Breast epithelium (tissue), 4 donors: Measurements from ENCODE around the gene EMC6. TPM values are rescaled to one million over a fixed set of nuclear protein-coding genes. Genes with fewer than 3 reads are reported as not detected.

Source experiments
- DNase-seq, 2 donors: peaks; one replicate each; pipeline ENCODE4 v3.0.0-alpha.2; 2019; ENCODE audit warnings: low spot score in 2 of 2
- H3K27ac ChIP-seq, 2 donors: fragments of 200-600 bp; sonication (generic) in 1 of 2; one replicate each; pipeline ENCODE4 v1.5.1; 2016 to 2019; ENCODE audit warnings: mild to moderate bottlenecking in 1 of 2
- H3K27me3 ChIP-seq, 2 donors: fragments of 200-600 bp; sonication (generic) in 1 of 2; one replicate each; pipeline versions ENCODE4 v1.5.1 to v1.6.0; 2017 to 2019; ENCODE audit warnings: control low read depth in 1 of 2, mild to moderate bottlenecking in 1 of 2
- H3K36me3 ChIP-seq: fragments of 200-600 bp; one replicate; pipeline ENCODE4 v1.5.1; 2019
- H3K4me1 ChIP-seq, 2 donors: fragments of 200-600 bp; sonication (generic); one replicate each; pipeline ENCODE4 v1.5.1; 2016 to 2019; ENCODE audit warnings: control low read depth in 1 of 2
- H3K4me3 ChIP-seq, 3 donors: fragments of 200-600 bp; sonication (generic); 1 replicate in 2 of 3; 2 replicates in 1 of 3; pipeline ENCODE4 v1.5.1; 2016 to 2019; ENCODE audit warnings: mild to moderate bottlenecking in 3 of 3, moderate library complexity in 2 of 3
- H3K9me3 ChIP-seq, 2 donors: fragments of 200-600 bp; sonication (generic) in 1 of 2; one replicate each; pipeline ENCODE4 v1.5.1; 2016 to 2019; ENCODE audit warnings: control low read depth in 1 of 2
- POLR2A ChIP-seq: fragments of 450-650 bp; IDR thresholded peaks from one replicate; pipeline ENCODE4 v1.6.1; 2016; ENCODE audit warnings: antibody characterized with exemption, mild to moderate bottlenecking, moderate library complexity
- POLR2AphosphoS5 ChIP-seq, 3 donors: sonication (generic); formaldehyde crosslinking; IDR thresholded peaks; one replicate each; pipeline ENCODE4 v1.6.1; 2017; ENCODE audit warnings: antibody characterized with exemption in 3 of 3
- intact Hi-C: fragments of 100-400 bp; cut with DNase I; formaldehyde crosslinking; loops from one replicate; pipeline ENCODE4 v1.15.1; 2023; ENCODE audit warnings: low total_unique reads
- total RNA-seq, 3 donors: library from RNA; depleted of rRNA; stranded (reverse); fragments of >200 nt; gene quantifications; one replicate each; pipeline ENCODE4 v1.1.0, GENCODE V29; 2016
- TF ChIP-seq, protein P1 (sequence below), 3 donors: fragments of 450-650 bp; IDR thresholded peaks; one replicate each; pipeline ENCODE4 v1.5.1; 2016 to 2017; ENCODE audit warnings: antibody characterized with exemption in 3 of 3, mild to moderate bottlenecking in 3 of 3, moderate library complexity in 3 of 3

Gene EMC6
- total RNA-seq, 3 donors from 2014 or later = 12.5 to 19.0 (median 15.1) TPM

DNA sequence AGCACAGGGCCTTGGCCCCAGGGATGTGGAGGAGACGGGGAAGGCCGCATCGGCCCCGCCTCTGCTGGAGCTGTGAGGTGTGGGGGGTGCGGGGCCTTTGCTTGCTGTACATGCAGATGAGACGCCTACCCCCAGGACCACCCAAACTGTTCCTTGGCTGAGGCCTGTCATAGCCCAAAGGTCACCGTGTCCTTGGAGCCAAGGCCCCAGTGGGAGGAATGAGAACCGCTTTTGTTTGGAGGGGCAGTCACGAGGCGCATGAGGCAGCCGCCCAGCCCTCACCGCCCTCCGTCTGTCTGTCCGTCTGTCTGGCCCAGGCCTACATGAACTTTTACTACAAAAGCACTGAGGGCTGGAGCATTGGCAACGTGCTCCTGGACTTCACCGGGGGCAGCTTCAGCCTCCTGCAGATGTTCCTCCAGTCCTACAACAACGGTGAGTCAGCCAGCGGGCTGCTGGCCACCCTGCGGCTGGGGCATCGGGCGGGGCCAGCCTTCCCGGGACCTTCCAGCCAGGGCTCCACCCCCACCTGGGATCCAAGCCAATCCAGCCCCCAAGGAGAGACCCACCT lies 9.0 kb upstream of the EMC6 start:
- DNase-seq = peak; percentile 37 to 69
- intact Hi-C loops = no loop called here
- Histone ChIP-seq H3K9me3 (no peaks in the 10 kb centered on the region), H3K36me3 (no peaks in the 10 kb centered on the region), H3K4me1 (peaks cover 0 to 5% of the 10 kb centered on the region in 2 donors), H3K27me3 (no peaks in the 10 kb centered on the region), H3K27ac (peak overlapping the region; percentile 68 to 80), H3K4me3 (no peak overlapping the region)
- TF ChIP-seq, protein P1, sequence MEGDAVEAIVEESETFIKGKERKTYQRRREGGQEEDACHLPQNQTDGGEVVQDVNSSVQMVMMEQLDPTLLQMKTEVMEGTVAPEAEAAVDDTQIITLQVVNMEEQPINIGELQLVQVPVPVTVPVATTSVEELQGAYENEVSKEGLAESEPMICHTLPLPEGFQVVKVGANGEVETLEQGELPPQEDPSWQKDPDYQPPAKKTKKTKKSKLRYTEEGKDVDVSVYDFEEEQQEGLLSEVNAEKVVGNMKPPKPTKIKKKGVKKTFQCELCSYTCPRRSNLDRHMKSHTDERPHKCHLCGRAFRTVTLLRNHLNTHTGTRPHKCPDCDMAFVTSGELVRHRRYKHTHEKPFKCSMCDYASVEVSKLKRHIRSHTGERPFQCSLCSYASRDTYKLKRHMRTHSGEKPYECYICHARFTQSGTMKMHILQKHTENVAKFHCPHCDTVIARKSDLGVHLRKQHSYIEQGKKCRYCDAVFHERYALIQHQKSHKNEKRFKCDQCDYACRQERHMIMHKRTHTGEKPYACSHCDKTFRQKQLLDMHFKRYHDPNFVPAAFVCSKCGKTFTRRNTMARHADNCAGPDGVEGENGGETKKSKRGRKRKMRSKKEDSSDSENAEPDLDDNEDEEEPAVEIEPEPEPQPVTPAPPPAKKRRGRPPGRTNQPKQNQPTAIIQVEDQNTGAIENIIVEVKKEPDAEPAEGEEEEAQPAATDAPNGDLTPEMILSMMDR (IDR thresholded peaks at IDR 0.05) = peak in 1 of 3 donors; percentile 22
- TF ChIP-seq POLR2AphosphoS5 (IDR thresholded peaks at IDR 0.05) = peak in 1 of 3 donors; percentile 46
- TF ChIP-seq POLR2A = no peak

GRCh38 chr17:3660311-3660891 lies 8.2 kb upstream of the EMC6 start:
- H3K36me3 ChIP-seq = no peaks in the 10 kb centered on the region
- H3K4me1 ChIP-seq = peaks cover 0 to 5% of the 10 kb centered on the region in 2 donors
- peak overlapping the region; percentile 68 to 80 for H3K27ac ChIP-seq
- TF ChIP-seq POLR2A (no peak), POLR2AphosphoS5 (IDR thresholded peaks at IDR 0.05) (no peak)
- TF ChIP-seq, protein P1 (IDR thresholded peaks at IDR 0.05) = no peak
- H3K27me3 ChIP-seq = no peaks in the 10 kb centered on the region
- no peaks in the 10 kb centered on the region for H3K9me3 ChIP-seq
- intact Hi-C loops = no loop called here
- H3K4me3 ChIP-seq = no peak overlapping the region
- no peak for DNase-seq

DNA sequence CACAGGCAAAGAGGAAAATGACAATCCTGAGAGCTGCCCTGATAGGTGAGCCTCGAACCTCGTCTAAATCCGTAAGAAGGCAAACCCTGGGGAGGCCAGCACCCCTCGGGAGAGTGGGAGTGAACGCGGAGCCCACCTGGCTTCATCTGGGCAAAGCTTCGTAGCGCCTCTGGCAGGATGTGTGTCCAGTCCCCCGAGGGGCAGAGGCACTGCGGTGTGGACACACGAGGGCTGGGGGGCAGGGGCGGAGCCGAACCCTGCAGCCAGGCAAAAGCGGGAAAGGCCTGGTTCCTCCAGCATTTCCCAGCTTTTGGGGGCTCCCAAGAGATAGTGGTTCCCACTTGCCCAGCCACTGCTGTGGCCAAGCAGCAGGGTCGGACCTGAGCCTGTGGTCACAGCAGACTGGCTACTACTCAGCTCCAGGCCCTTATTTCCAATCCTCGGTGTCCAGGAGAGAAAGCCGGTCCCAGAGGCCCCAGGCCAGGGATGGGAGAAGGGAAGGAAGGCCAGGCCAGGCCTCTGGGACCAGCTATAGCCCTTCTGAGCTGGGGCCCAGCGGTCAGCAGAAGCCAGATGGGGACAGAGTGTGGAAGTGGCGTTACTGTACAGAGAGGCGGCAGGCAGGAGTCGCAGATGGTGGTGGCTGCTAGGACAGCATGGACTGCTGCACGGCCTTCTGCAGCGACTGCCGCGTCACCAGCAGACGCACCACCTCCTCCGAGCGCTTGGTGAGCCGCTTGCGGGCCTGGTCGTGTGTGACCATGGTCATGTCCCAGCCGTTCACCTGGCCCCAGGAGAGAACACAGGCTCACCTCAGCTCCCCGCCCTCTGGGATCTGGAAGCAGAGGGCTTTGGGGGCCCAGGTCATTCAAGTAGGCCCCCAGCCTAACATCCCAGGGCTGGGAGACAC lies 5.3 kb upstream of the EMC6 start:
- H3K27ac ChIP-seq = no peak overlapping the region

DNA sequence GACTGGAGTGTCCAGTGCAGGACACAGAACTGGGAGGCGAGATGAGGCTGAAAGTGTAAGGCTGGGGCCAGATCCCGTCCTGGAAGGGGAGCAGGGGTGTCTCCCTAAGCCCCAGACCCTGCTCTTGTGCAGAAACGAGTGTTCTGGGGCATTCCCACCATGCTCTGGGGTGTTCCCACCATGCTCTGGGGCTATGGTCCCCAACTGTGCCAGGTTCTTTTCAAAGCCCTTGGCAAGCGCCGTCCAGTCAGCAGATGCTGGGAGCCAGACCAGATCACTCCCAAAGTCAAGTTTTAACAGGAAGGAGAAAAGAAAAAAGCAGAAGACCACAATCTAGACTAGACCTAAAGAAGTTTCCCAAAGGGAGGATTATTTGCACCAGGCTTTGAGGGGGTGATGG lies 2.8 kb upstream of the EMC6 start:
- H3K36me3 ChIP-seq = no peaks in the 10 kb centered on the region
- DNase-seq = no peak
- TF ChIP-seq POLR2AphosphoS5 (IDR thresholded peaks at IDR 0.05) = no peak
- no peaks in the 10 kb centered on the region for H3K9me3 ChIP-seq
- no peak overlapping the region for H3K27ac ChIP-seq
- intact Hi-C loops = no loop called here
- H3K27me3 ChIP-seq = no peaks in the 10 kb centered on the region
- peaks cover 3 to 18% of the 10 kb centered on the region in 2 donors for H3K4me1 ChIP-seq
- no peak overlapping the region for H3K4me3 ChIP-seq

More for the DNA sequence above, 5.3 kb upstream of the EMC6 start:
- H3K4me3 ChIP-seq = no peak overlapping the region
- TF ChIP-seq POLR2A = no peak
- TF ChIP-seq, protein P1 (IDR thresholded peaks at IDR 0.05) = no peak
- TF ChIP-seq POLR2AphosphoS5 (IDR thresholded peaks at IDR 0.05) = no peak
- DNase-seq = no peak
- peaks cover 3 to 14% of the 10 kb centered on the region in 2 donors for H3K4me1 ChIP-seq
- intact Hi-C loops = no loop called here
- H3K36me3 ChIP-seq = no peaks in the 10 kb centered on the region
- no peaks in the 10 kb centered on the region for H3K27me3 ChIP-seq
- H3K9me3 ChIP-seq = no peaks in the 10 kb centered on the region

GRCh38 chr17:3666516-3666915 lies 2.1 kb upstream of the EMC6 start:
- TF ChIP-seq POLR2AphosphoS5 (IDR thresholded peaks at IDR 0.05) = no peak
- DNase-seq = no peak
- Histone ChIP-seq H3K9me3 (no peaks in the 10 kb centered on the region), H3K4me3 (peak overlapping the region in 2 of 3 donors; percentile 88 to 98), H3K27ac (peak overlapping the region in 1 of 2 donors; percentile 35), H3K27me3 (no peaks in the 10 kb centered on the region), H3K4me1 (peaks cover 3 to 18% of the 10 kb centered on the region in 2 donors), H3K36me3 (no peaks in the 10 kb centered on the region)
- intact Hi-C loops = no loop called here
